SK-N-SH treated with all-trans-retinoic acid at 6 μM for 48 hours (cell line): ENCODE data around the gene RACK1.

ENCODE experiments used
- GLIS3 ChIP-seq: fragments of 250-450 bp; sonication (Bioruptor Pico); IDR thresholded peaks from 2 replicates; pipeline ENCODE4 v1.5.0; 2020; ENCODE audit warnings: mild to moderate bottlenecking, moderate library complexity
- RARB ChIP-seq: fragments of 250-450 bp; sonication (Bioruptor Pico); IDR thresholded peaks from 2 replicates; pipeline ENCODE4 v1.8.0; 2021; ENCODE audit warnings: mild to moderate bottlenecking, moderate library complexity
- TF ChIP-seq, protein P1 (sequence below): fragments of 250-450 bp; sonication (Bioruptor Pico); IDR thresholded peaks from 2 replicates; pipeline ENCODE4 v1.5.1; 2020; ENCODE audit warnings: low read depth, mild to moderate bottlenecking, moderate library complexity
- TF ChIP-seq, protein P2 (sequence below): fragments of 250-450 bp; sonication (Bioruptor Pico); IDR thresholded peaks from 2 replicates; pipeline ENCODE4 v1.8.0; 2021; ENCODE audit warnings: low read depth, mild to moderate bottlenecking, moderate library complexity, borderline replicate concordance

DNA sequence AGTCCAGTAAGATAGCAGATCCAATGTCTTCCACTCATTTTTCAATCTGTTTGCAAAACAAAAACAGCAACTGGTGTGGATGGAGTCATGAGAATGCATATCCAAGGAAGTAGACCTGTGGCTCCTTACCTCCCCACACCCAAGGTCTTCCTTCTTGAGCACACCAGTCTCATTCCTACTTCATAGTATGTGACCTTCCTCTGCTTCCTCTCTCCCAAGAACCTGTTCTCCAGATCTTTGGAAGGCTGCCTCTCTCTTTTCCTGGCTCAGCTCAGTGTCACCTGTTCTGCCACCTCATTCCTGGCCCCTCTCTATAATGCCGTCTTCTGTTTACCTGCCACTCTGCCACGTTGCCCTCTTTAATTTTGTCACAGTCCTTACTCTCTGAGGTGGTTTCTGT lies 30.8 kb downstream of the RACK1 start:
- TF ChIP-seq, protein P1, sequence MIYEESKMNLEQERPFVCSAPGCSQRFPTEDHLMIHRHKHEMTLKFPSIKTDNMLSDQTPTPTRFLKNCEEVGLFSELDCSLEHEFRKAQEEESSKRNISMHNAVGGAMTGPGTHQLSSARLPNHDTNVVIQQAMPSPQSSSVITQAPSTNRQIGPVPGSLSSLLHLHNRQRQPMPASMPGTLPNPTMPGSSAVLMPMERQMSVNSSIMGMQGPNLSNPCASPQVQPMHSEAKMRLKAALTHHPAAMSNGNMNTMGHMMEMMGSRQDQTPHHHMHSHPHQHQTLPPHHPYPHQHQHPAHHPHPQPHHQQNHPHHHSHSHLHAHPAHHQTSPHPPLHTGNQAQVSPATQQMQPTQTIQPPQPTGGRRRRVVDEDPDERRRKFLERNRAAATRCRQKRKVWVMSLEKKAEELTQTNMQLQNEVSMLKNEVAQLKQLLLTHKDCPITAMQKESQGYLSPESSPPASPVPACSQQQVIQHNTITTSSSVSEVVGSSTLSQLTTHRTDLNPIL (CRISPR knock-in tag): no peak
- TF ChIP-seq GLIS3: no peak
- TF ChIP-seq, protein P2, sequence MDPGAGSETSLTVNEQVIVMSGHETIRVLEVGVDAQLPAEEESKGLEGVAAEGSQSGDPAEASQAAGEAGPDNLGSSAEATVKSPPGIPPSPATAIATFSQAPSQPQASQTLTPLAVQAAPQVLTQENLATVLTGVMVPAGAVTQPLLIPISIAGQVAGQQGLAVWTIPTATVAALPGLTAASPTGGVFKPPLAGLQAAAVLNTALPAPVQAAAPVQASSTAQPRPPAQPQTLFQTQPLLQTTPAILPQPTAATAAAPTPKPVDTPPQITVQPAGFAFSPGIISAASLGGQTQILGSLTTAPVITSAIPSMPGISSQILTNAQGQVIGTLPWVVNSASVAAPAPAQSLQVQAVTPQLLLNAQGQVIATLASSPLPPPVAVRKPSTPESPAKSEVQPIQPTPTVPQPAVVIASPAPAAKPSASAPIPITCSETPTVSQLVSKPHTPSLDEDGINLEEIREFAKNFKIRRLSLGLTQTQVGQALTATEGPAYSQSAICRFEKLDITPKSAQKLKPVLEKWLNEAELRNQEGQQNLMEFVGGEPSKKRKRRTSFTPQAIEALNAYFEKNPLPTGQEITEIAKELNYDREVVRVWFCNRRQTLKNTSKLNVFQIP: no peak
- no peak for TF ChIP-seq RARB
